HG03457 (cell line): ENCODE results near the gene TMEM53.

Experiments
- ATAC-seq: cut with Tn5 transposase; IDR thresholded peaks from one replicate; pipeline ENCODE4 v1.9.1; 2021; ENCODE audit warnings: moderate number of reproducible peaks; ENCODE audit not compliant: unreplicated experiment

TMEM53 gene

DNA sequence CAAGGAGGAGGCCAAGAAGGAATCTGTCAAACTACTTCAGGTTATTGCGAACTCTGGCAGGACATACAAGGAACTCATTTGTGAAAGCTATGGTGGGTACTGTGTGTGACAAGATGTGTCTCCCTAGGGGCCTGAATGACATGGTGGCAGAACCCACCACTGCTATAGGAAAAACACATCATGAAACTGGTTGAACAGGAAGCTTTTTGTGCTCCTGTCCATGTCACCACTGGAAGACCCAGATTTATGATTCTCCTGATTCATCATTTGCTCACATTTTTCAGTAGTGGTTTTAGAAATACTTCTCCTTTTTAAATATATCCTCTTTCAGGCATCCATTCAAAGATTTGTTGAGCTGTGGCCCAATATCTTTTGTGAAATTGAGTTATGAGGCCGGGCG is 23.9 kb upstream of the TMEM53 start:
- no peak for ATAC-seq

DNA sequence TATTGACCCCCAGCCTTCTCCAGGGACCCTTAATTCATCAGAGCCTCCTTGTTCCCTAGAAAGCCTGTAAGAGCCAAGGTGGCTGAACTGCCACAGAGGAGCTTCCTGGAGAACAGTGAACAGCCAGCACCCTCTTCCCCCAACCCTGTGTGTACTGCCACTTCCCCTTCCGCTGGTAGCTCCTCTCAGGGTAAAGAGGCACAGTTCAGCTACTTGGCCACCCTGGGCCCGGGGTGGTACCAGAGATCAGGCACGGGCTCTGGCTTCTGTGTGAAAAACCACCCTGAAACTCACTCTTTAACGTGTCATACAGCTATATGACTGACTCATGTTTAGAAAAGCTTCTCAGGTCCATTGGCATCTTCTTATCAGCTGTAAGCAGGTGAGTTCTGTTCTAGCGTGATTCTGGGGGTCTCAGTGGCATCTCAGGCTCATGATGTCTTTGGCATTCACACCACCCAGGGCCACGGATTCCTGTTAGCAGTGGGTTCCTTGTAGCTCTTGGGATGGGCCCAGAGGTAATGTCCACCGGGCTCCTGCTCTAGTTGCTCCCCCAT is 22.6 kb upstream of the TMEM53 start:
- ATAC-seq = no peak

DNA sequence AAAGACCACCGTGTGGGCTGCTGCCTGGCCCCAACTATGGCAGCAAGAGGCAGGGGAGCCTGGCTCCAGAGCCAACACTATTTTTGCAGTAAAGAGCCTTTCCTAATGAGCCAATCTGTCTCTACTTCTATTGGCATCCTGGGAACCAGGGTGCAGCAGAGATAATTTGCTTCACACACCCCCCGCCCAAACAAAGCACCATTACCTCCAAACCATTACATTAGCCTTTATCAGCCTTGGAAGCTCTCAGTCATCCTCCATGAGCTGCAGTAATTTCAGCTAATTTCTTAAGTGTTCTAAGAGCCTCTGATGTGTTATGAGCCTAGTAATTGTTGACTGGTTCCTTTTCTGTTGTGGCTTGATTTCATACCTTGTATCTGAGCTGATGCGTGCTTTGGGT is 21.8 kb upstream of the TMEM53 start:
- no peak for ATAC-seq

DNA sequence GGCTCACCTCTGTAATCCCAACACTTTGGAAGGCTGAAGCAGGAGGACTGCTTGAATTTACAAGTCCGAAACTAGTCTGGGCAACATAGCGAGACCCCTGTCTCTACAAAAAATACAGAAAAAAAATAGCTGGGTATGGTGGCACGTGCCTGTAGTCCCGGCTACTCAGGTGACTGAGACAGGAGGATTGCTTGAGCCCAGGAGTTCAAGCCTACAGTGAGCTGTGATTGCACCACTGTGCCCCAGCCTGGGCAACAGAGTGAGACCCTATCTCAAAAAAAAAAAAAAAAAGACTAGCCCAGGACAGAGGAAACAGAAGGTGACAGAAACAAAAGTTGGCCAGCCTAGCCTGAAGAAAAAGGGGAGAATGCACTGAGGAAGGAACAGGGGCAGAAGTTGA is 21.4 kb upstream of the TMEM53 start:
- no peak for ATAC-seq

GRCh38 chr1:44694863-44695478 is 20.7 kb upstream of the TMEM53 start:
- no peak for ATAC-seq

DNA sequence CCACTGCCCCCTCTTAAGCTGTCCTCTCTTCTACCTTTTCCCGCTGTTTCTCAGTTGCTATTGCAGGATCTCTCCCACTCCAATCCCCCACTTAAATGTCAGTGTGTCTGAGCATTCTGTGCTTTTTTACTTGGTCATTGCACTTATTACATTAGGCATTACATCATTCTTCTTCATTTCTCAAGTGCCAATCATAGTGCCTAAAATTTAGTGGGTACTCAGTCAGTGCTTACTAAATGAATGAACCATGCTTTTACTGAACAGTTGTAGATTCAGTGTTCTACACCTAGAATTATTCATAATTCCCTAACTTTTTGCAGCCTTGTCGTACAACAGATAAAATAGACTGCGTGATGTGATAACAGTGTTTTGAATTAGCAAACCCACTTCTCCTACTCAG is 19.6 kb upstream of the TMEM53 start:
- ATAC-seq = no peak

DNA sequence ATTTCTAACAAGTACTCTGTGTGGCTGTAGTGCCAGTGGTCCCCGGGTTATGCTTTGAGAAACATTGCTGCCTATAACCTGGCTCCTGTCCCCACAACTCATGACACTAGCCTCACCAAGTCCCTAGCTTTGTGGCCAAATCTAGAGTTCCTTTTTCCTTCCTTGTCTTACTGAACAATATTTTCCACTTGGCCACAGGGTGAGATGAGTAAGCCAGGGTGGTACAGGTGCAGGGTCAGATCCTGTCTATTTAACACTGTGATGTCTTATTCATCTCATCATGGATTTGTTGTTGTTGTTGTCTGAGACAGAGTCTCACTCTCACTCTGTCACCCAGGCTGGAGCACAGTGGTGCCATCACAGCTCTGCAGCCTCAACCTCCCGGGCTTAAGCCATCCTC is 18.9 kb upstream of the TMEM53 start:
- ATAC-seq = no peak

DNA sequence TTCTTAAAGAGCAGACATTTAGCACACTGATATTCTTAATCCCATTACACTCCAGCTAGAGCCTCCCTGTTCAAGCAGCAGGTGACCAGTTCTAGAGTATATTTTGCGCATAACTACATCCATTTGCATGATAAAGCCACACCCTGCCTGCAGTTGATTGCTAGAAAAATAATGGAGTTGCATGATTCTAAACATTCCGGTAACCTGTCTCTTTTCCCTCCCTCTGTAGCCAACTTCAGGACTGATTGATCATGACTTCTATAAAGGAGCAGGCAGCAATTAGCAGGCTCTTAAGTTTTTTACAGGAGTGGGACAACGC is 15.1 kb upstream of the TMEM53 start:
- no peak for ATAC-seq

DNA sequence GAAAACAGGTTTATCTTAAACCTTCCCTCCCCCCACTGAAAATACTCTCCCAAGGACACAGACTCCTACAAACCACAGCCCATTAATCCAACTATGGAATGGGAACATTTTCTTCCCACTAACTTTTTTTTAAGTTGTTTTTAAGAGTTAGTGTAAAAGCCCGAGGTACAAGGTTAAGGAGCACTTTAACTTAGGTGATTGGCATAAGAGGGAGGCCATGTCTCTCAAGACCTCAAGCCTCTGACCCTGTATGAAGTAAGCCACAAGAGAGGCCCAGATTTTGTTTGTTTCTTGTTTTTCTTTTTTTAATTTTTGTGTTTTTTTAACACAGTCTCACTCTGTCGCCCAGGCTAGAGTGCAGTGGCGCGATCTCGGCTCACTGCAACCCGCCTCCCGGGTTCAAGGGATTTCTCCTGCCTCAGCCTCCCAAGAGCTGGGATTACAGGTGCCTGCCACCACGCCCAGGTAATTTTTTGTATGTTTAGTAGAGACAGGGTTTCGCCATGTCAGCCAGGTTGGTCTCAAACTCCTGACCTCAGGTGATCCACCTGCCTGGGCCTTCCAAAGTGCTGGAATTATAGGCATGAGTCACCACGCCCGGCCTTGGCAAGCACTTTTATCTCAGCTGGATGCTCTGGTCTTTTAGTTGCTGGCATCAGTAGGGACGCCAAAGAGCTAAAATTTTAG is 14.6 kb upstream of the TMEM53 start:
- ATAC-seq = no peak

GRCh38 chr1:44685881-44686280 is 11.6 kb upstream of the TMEM53 start:
- no peak for ATAC-seq

DNA sequence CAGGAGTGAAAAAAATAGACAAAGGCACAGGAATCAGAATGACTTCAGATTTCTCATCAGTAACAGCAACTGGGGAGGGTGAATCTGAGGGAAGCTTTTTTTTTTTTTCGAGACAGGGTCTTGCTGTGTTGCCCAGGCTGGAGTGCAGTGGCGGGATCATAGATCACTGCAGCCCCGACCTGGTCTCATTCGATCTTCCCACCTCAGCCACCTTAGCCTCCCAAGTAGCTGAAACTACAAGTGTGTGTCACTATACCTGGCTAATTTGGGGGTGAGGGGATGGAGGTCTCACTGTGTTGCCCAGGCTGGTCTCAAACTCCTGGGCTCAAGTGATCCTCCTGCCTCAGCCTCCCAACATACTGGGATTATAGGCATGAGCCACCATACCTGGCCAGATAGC is 10.9 kb upstream of the TMEM53 start:
- no peak for ATAC-seq

GRCh38 chr1:44684525-44684924 is 10.2 kb upstream of the TMEM53 start:
- ATAC-seq = no peak

GRCh38 chr1:44682883-44683265 is 8.6 kb upstream of the TMEM53 start:
- no peak for ATAC-seq

GRCh38 chr1:44681905-44682882 is 7.9 kb upstream of the TMEM53 start:
- ATAC-seq = no peak

DNA sequence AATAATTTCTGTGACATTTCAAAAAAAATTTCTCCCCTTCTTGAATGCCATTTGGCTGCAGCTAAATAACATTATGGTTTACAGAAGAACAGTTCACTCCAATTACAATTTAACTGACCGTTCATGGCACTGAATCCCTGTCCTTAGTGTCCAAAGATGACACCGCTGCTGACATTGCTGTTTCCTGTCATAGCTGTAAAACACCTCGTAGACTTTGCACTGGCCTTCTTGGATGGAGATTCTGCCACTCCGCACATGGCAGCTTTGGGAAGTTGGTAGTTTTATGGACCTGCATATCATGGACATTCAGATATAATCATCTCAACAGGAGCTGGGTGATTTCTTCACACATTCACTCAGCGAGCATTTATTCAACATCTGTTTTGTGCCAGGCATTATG is 5.2 kb upstream of the TMEM53 start:
- no peak for ATAC-seq

GRCh38 chr1:44678626-44679025 is 4.3 kb upstream of the TMEM53 start:
- ATAC-seq = no peak

DNA sequence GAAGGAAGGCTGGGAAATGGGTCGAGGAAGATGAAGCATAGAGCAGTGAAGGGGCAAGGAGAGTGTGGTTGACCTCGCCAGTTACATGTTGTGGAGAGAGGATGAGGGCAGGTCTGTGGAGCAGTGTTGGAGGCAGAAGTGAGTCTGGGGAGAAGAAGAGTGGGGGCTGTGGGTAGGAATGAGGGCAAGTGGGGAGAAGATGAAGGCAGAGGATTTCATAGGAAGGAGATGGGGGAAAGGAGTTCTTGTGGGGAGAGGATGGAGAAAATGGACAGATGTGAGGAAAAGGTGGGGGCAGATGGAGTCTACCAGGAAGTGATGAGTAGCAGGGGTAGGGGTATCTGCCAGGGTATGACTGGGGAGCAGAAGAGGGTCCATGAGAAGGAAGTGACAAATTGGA is 3.8 kb upstream of the TMEM53 start:
- ATAC-seq = no peak

DNA sequence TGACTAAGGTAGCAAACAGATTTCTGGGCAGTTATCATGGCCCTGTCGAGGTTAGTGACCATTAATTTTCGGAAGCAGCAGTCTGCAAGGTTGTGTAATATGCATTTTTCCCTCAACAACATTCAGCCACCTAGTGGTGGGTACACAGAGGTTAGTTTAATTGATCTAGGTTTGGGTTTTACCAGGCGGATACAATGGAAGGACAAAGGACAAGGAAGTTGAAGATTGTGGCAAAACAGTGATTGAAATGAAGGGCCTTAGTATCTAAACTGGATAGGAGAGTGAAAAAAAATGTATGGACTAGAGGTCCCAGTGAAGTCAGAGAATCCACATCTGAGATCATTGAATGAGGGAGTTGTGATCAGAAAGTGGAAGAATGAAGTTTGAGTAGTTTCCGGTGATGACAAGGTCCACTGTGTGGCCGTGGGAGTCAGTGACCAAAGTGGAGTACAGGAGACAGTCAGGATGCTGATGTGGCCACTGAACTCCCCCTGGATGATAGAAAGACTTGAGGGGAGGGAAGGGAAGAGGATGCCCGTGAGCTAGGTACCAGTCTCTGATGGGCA is 3.0 kb upstream of the TMEM53 start:
- no peak for ATAC-seq

DNA sequence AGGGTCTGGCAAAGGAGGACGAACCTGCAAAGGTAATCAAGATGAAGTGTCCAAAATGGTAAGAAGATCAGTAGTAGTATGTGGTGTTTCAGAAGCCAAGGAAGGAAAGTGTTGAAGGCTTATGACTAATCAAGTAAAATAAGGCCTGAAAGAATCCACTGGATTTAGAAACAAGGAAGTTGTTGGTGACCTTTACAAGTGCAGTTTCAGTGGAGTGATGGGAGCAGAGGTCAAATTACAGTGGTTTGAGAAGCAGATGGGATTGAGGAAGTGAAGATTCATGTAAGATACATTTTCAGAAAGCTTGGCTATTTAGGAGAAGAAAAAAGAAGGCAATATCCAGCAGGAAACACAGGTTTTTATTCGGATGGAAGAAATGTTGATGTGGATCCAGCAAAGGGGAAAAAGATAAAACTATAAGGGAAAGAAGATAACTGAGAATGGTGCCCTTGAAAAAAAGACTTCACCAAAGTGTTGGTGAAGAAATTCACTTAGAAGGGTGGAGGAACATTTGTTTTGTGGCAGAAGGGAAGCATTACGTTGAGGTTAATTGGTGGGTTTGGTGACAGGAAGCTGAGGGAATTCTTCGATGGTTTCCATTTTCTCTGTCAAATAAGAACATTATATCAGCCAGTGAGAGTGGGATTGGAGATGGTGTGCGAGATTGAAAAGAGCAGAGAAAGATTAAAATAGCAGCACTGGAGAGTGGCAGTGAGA is 2.4 kb upstream of the TMEM53 start:
- no peak for ATAC-seq

- ATAC-seq = no peak
Observed at GRCh38 chr1:44675186-44675585, 905 bp upstream of the TMEM53 start.

DNA sequence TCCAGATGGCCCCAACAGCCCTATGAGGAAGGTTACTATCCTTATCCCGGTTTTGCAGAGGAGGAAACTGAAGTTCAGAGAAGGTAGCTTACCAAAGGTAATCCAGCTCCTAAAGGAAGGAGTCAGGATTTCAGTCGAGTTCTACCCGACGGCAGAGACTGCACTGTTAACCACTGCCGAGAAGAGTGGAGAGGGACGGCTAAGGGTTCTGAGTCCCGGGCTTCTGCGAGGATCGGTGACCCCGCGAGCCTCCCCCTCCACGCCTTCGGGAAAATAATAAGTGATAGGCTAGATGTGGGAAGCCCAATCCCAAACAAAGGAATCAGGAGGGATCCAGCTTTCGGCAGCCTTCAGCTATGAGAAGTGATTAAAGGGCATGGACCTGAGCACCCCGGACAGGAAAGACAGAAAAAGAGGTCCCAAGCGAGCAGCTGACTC is 587 bp downstream of the TMEM53 start:
- ATAC-seq = peak; percentile 1
